ENCODE data around the gene PIKFYVE.
"Not testable (repeated sequence)": the region's sequence is repeated elsewhere in the genome, so short reads cannot be mapped to it uniquely, and the experiment has no call there.

GRCh38 chr2:208356420-208356819, 90.4 kb downstream of the PIKFYVE start:
- TF ChIP-seq CTCF (conservative IDR thresholded peaks at IDR 0.05 in 1 of 2, IDR thresholded peaks at IDR 0.05 in 1 of 2; ENCODE audit: low read depth in 1 of 2, low read length in 2 of 2); EZH2 (IDR thresholded peaks at IDR 0.05; ENCODE audit: low read length, missing control alignments): not testable (repeated sequence)

Measured in fibroblast of lung (primary cell).